Measurements from ENCODE around the gene MYO16.

- TF ChIP-seq CTCF (IDR thresholded peaks at IDR 0.05), result no peak
- no peak for TF ChIP-seq POLR2A (IDR thresholded peaks at IDR 0.05)
- no peak for TF ChIP-seq EP300 (IDR thresholded peaks at IDR 0.05)
Observed at GRCh38 chr13:108860418-108860817, 231.0 kb downstream of the MYO16 start.

Data from ovary (tissue), 3 donors.